Astrocyte (in vitro differentiated cells and primary cell): ENCODE measurements around the gene TNFRSF18. TPM values are rescaled to one million over a fixed set of nuclear protein-coding genes. Genes with fewer than 3 reads are reported as not detected.

Source experiments
- DNase-seq: peaks from one replicate; pipeline ENCODE4 v3.0.0-alpha.2; 2010; ENCODE audit warnings: low read depth
- FAIRE-seq: peaks from 2 replicates; lab custom pipeline; 2011; peaks lifted over from hg19 to GRCh38; lab: Jason Lieb, UNC
- H2AFZ ChIP-seq: 2 replicates; pipeline ENCODE4 v1.6.0; 2012; ENCODE audit warnings: low read depth, low read length, inconsistent platforms
- H3K27ac ChIP-seq: 2 replicates; pipeline ENCODE4 v1.5.1; 2011; ENCODE audit warnings: low read depth, low read length, inconsistent platforms
- H3K27me3 ChIP-seq: 2 replicates; pipeline ENCODE4 v1.6.0; 2011; ENCODE audit warnings: low read length, inconsistent platforms; ENCODE audit not compliant: insufficient read depth
- H3K36me3 ChIP-seq: 2 replicates; pipeline ENCODE4 v1.5.1; 2011; ENCODE audit warnings: low read length, inconsistent platforms; ENCODE audit not compliant: insufficient read depth
- H3K4me1 ChIP-seq: 2 replicates; pipeline ENCODE4 v1.5.1; 2011; ENCODE audit warnings: low read length, inconsistent platforms; ENCODE audit not compliant: insufficient read depth
- H3K4me2 ChIP-seq: 2 replicates; pipeline ENCODE4 v1.6.0; 2012; ENCODE audit warnings: low read length, inconsistent platforms
- H3K4me3 ChIP-seq: 2 replicates; pipeline ENCODE4 v1.5.1; 2011; ENCODE audit warnings: low read depth, mild to moderate bottlenecking, low read length, inconsistent platforms; ENCODE audit not compliant: insufficient read depth
- H3K79me2 ChIP-seq: 2 replicates; pipeline ENCODE4 v1.6.0; 2012; ENCODE audit warnings: mild to moderate bottlenecking, low read length, inconsistent platforms; ENCODE audit not compliant: insufficient read depth
- H3K9ac ChIP-seq: 2 replicates; pipeline ENCODE4 v1.6.0; 2012; ENCODE audit warnings: mild to moderate bottlenecking, low read length, inconsistent platforms
- H3K9me3 ChIP-seq: 2 replicates; pipeline ENCODE4 v1.5.1; 2012; ENCODE audit warnings: low read depth, mild to moderate bottlenecking, low read length, inconsistent platforms; ENCODE audit not compliant: insufficient read depth
- H4K20me1 ChIP-seq: 2 replicates; pipeline ENCODE4 v1.6.0; 2012; ENCODE audit warnings: low read length, inconsistent platforms; ENCODE audit not compliant: insufficient read depth
- H3K27ac Mint-ChIP-seq: one replicate; pipeline ENCODE4 v1.8.0; 2021; ENCODE audit warnings: mild to moderate bottlenecking, mixed read lengths; ENCODE audit not compliant: unreplicated experiment
- H3K27me3 Mint-ChIP-seq: one replicate; pipeline ENCODE4 v1.8.0; 2021; ENCODE audit warnings: low read depth, mixed read lengths; ENCODE audit not compliant: unreplicated experiment
- H3K36me3 Mint-ChIP-seq: one replicate; pipeline ENCODE4 v1.8.0; 2021; ENCODE audit warnings: low read depth, mixed read lengths; ENCODE audit not compliant: unreplicated experiment
- H3K4me1 Mint-ChIP-seq: one replicate; pipeline ENCODE4 v1.8.0; 2021; ENCODE audit warnings: low read depth, mixed read lengths; ENCODE audit not compliant: unreplicated experiment
- H3K4me3 Mint-ChIP-seq: one replicate; pipeline ENCODE4 v1.8.0; 2021; ENCODE audit warnings: mild to moderate bottlenecking, moderate library complexity, mixed read lengths; ENCODE audit not compliant: unreplicated experiment
- H3K9me3 Mint-ChIP-seq: one replicate; pipeline ENCODE4 v1.8.0; 2021; ENCODE audit warnings: mild to moderate bottlenecking, mixed read lengths; ENCODE audit not compliant: unreplicated experiment
- CTCF ChIP-seq: IDR thresholded peaks from 2 replicates; pipeline ENCODE4 v1.5.1; 2011; ENCODE audit warnings: low read depth, mild to moderate bottlenecking, inconsistent platforms, low read length, moderate library complexity; ENCODE audit not compliant: insufficient read depth
- EZH2 ChIP-seq: IDR thresholded peaks from 2 replicates; pipeline ENCODE4 v1.6.1; 2012; ENCODE audit warnings: mild to moderate bottlenecking, low read length, inconsistent platforms; ENCODE audit not compliant: insufficient read depth
- total RNA-seq: library from RNA; stranded (reverse); gene quantifications from 2 replicates; pipeline ENCODE4 v1.2.1, GENCODE V29; 2021

Gene TNFRSF18
- total RNA-seq, 1 donor from 2014 or later = 0.66 TPM

- Histone ChIP-seq H2AFZ (no peak overlapping the region), H3K9ac (no peak overlapping the region), H3K4me3 (no peak overlapping the region), H3K36me3 (no peaks in the 10 kb centered on the region), H3K9me3 (peaks cover 9% of the 10 kb centered on the region), H3K4me1 (peaks cover 14% of the 10 kb centered on the region), H3K79me2 (peaks cover 93% of the 10 kb centered on the region), H3K4me2 (peak overlapping the region; percentile 96), H3K27me3 (no peaks in the 10 kb centered on the region), H4K20me1 (peaks cover 66% of the 10 kb centered on the region), H3K27ac (no peak overlapping the region)
- no peak for TF ChIP-seq CTCF
- no peak for TF ChIP-seq EZH2
- Mint-ChIP-seq H3K4me3 (peak overlapping the region; percentile 68), H3K9me3 (peaks cover 2% of the 10 kb centered on the region), H3K27ac (peak overlapping the region; percentile 50), H3K27me3 (no peaks in the 10 kb centered on the region), H3K36me3 (peaks cover 13% of the 10 kb centered on the region), H3K4me1 (peaks cover 13% of the 10 kb centered on the region)
- DNase-seq (no peak), FAIRE-seq (no peak)
Measured at GRCh38 chr1:1229770-1230169, 23.4 kb upstream of the TNFRSF18 start.

GRCh38 chr1:1228596-1229321 is 22.4 kb upstream of the TNFRSF18 start:
- Histone ChIP-seq H3K79me2 (peaks cover 92% of the 10 kb centered on the region), H3K36me3 (no peaks in the 10 kb centered on the region)
- peaks cover 13% of the 10 kb centered on the region for H3K36me3 Mint-ChIP-seq

More at GRCh38 chr1:1228596-1229321, 22.4 kb upstream of the TNFRSF18 start:
- no peak overlapping the region for H2AFZ ChIP-seq
- H3K4me3 Mint-ChIP-seq = no peak overlapping the region
- peaks cover 64% of the 10 kb centered on the region for H4K20me1 ChIP-seq
- peaks cover 9% of the 10 kb centered on the region for H3K9me3 ChIP-seq
- peaks cover 10% of the 10 kb centered on the region for H3K4me1 Mint-ChIP-seq
- TF ChIP-seq CTCF (no peak), EZH2 (no peak)
- peaks cover 14% of the 10 kb centered on the region for H3K4me1 ChIP-seq
- no peaks in the 10 kb centered on the region for H3K27me3 Mint-ChIP-seq
- no peaks in the 10 kb centered on the region for H3K9me3 Mint-ChIP-seq
- no peak overlapping the region for H3K4me2 ChIP-seq
- no peak overlapping the region for H3K27ac Mint-ChIP-seq
- H3K4me3 ChIP-seq = no peak overlapping the region
- no peak for DNase-seq
- no peak for FAIRE-seq
- H3K9ac ChIP-seq = no peak overlapping the region
- H3K27ac ChIP-seq = no peak overlapping the region
- H3K27me3 ChIP-seq = no peaks in the 10 kb centered on the region
